ENCODE measurements around the gene ELOA.
A peak's percentile ranks its signal among the peaks of the same experiment; 100 is the strongest.

ELOA gene

DNA sequence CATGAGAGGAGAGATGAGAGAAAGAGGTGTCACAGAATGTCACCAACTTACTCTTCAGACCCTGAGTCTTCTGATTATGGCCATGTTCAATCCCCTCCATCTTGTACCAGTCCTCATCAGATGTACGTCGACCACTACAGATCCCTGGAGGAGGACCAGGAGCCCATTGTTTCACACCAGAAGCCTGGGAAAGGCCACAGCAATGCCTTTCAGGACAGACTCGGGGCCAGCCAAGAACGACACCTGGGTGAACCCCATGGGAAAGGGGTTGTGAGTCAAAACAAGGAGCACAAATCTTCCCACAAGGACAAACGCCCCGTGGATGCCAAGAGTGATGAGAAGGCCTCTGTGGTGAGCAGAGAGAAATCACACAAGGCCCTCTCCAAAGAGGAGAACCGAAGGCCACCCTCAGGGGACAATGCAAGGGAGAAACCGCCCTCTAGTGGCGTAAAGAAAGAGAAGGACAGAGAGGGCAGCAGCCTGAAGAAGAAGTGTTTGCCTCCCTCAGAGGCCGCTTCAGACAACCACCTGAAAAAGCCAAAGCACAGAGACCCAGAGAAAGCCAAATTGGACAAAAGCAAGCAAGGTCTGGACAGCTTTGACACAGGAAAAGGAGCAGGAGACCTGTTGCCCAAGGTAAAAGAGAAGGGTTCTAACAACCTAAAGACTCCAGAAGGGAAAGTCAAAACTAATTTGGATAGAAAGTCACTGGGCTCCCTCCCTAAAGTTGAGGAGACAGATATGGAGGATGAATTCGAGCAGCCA, 8.0 kb downstream of the ELOA start:
- Histone ChIP-seq H3K9me3 (ENCODE audit: control insufficient read depth, insufficient read depth, low read depth, low read length) (no peaks in the 10 kb centered on the region), H3K4me3 (ENCODE audit: low read depth, low read length) (no peak overlapping the region), H3K27ac (ENCODE audit: extremely low read depth, low read depth, low read length) (peak overlapping the region; percentile 39; the same call in 1 of the 2 replicates), H3K36me3 (ENCODE audit: control insufficient read depth in 2 of 2, insufficient read depth in 1 of 2, low read length in 2 of 2) (peaks cover 49 to 98% of the 10 kb centered on the region in 2 experiments), H3K4me1 (ENCODE audit: control insufficient read depth, insufficient read depth, low read length) (no peaks in the 10 kb centered on the region)
- POLR2A ChIA-PET: no interaction called here
- CTCF ChIA-PET: interaction anchor here (0.6 to 1.8 kb wide), 9 partner anchors 10 to 206 kb away, joined by 3 to 6 read pairs (median 3); no protein-coding TSS in a partner anchor
- TF ChIP-seq, protein P1, sequence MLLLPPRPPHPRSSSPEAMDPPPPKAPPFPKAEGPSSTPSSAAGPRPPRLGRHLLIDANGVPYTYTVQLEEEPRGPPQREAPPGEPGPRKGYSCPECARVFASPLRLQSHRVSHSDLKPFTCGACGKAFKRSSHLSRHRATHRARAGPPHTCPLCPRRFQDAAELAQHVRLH (tag by site-specific recombination; IDR thresholded peaks at IDR 0.05): no peak
- TF ChIP-seq ZNF2 (tag by site-specific recombination; IDR thresholded peaks at IDR 0.05): peak; percentile 85
- TF ChIP-seq ZNF311 (tag by site-specific recombination; IDR thresholded peaks at IDR 0.05; ENCODE audit: borderline replicate concordance): no peak
- peak; percentile 11; the same call in 1 of the 2 replicates for TF ChIP-seq GLIS1 (tag by site-specific recombination; IDR thresholded peaks at IDR 0.05)
- TF ChIP-seq SCRT2 (tag by site-specific recombination; IDR thresholded peaks at IDR 0.05): peak; percentile 73
- 0 out of 2 replicates have a peak, but pooled peaks have one; percentile 17 for TF ChIP-seq PRDM1 (tag by site-specific recombination; IDR thresholded peaks at IDR 0.05)
- TF ChIP-seq, protein P2, sequence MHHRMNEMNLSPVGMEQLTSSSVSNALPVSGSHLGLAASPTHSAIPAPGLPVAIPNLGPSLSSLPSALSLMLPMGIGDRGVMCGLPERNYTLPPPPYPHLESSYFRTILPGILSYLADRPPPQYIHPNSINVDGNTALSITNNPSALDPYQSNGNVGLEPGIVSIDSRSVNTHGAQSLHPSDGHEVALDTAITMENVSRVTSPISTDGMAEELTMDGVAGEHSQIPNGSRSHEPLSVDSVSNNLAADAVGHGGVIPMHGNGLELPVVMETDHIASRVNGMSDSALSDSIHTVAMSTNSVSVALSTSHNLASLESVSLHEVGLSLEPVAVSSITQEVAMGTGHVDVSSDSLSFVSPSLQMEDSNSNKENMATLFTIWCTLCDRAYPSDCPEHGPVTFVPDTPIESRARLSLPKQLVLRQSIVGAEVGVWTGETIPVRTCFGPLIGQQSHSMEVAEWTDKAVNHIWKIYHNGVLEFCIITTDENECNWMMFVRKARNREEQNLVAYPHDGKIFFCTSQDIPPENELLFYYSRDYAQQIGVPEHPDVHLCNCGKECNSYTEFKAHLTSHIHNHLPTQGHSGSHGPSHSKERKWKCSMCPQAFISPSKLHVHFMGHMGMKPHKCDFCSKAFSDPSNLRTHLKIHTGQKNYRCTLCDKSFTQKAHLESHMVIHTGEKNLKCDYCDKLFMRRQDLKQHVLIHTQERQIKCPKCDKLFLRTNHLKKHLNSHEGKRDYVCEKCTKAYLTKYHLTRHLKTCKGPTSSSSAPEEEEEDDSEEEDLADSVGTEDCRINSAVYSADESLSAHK (tag by site-specific recombination; IDR thresholded peaks at IDR 0.05): no peak
- no peak for TF ChIP-seq ZBTB8A (tag by site-specific recombination; IDR thresholded peaks at IDR 0.05)
- no peak for TF ChIP-seq ZNF514 (tag by site-specific recombination; IDR thresholded peaks at IDR 0.05)
- TF ChIP-seq ZNF654 (tag by site-specific recombination; IDR thresholded peaks at IDR 0.05; ENCODE audit: low read depth): peak; percentile 90
- TF ChIP-seq ZNF335 (tag by site-specific recombination; conservative IDR thresholded peaks at IDR 0.05): peak; percentile 55; the same call in 1 of the 2 replicates
- TF ChIP-seq, protein P3, sequence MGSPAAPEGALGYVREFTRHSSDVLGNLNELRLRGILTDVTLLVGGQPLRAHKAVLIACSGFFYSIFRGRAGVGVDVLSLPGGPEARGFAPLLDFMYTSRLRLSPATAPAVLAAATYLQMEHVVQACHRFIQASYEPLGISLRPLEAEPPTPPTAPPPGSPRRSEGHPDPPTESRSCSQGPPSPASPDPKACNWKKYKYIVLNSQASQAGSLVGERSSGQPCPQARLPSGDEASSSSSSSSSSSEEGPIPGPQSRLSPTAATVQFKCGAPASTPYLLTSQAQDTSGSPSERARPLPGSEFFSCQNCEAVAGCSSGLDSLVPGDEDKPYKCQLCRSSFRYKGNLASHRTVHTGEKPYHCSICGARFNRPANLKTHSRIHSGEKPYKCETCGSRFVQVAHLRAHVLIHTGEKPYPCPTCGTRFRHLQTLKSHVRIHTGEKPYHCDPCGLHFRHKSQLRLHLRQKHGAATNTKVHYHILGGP (tag by site-specific recombination; IDR thresholded peaks at IDR 0.05): no peak
- no peak for TF ChIP-seq ZNF416 (tag by site-specific recombination; IDR thresholded peaks at IDR 0.05)
- TF ChIP-seq ZNF302 (tag by site-specific recombination; IDR thresholded peaks at IDR 0.05; ENCODE audit: low read depth): no peak
- no peak for TF ChIP-seq REPIN1 (tag by site-specific recombination; IDR thresholded peaks at IDR 0.05; ENCODE audit: low read depth)
- TF ChIP-seq, protein P4, sequence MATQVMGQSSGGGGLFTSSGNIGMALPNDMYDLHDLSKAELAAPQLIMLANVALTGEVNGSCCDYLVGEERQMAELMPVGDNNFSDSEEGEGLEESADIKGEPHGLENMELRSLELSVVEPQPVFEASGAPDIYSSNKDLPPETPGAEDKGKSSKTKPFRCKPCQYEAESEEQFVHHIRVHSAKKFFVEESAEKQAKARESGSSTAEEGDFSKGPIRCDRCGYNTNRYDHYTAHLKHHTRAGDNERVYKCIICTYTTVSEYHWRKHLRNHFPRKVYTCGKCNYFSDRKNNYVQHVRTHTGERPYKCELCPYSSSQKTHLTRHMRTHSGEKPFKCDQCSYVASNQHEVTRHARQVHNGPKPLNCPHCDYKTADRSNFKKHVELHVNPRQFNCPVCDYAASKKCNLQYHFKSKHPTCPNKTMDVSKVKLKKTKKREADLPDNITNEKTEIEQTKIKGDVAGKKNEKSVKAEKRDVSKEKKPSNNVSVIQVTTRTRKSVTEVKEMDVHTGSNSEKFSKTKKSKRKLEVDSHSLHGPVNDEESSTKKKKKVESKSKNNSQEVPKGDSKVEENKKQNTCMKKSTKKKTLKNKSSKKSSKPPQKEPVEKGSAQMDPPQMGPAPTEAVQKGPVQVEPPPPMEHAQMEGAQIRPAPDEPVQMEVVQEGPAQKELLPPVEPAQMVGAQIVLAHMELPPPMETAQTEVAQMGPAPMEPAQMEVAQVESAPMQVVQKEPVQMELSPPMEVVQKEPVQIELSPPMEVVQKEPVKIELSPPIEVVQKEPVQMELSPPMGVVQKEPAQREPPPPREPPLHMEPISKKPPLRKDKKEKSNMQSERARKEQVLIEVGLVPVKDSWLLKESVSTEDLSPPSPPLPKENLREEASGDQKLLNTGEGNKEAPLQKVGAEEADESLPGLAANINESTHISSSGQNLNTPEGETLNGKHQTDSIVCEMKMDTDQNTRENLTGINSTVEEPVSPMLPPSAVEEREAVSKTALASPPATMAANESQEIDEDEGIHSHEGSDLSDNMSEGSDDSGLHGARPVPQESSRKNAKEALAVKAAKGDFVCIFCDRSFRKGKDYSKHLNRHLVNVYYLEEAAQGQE (tag by site-specific recombination; IDR thresholded peaks at IDR 0.05): no peak
- no peak for TF ChIP-seq EGR2 (tag by site-specific recombination; IDR thresholded peaks at IDR 0.05; ENCODE audit: low read depth)
- no peak for TF ChIP-seq ZNF701 (tag by site-specific recombination; IDR thresholded peaks at IDR 0.05)
- TF ChIP-seq FEZF1 (tag by site-specific recombination; IDR thresholded peaks at IDR 0.05): no peak
- TF ChIP-seq, protein P5, sequence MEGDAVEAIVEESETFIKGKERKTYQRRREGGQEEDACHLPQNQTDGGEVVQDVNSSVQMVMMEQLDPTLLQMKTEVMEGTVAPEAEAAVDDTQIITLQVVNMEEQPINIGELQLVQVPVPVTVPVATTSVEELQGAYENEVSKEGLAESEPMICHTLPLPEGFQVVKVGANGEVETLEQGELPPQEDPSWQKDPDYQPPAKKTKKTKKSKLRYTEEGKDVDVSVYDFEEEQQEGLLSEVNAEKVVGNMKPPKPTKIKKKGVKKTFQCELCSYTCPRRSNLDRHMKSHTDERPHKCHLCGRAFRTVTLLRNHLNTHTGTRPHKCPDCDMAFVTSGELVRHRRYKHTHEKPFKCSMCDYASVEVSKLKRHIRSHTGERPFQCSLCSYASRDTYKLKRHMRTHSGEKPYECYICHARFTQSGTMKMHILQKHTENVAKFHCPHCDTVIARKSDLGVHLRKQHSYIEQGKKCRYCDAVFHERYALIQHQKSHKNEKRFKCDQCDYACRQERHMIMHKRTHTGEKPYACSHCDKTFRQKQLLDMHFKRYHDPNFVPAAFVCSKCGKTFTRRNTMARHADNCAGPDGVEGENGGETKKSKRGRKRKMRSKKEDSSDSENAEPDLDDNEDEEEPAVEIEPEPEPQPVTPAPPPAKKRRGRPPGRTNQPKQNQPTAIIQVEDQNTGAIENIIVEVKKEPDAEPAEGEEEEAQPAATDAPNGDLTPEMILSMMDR (tag by site-specific recombination; IDR thresholded peaks at IDR 0.05): peak; percentile 61; the same call in 1 of the 2 replicates
- TF ChIP-seq ZNF501 (tag by site-specific recombination; IDR thresholded peaks at IDR 0.05): no peak
- TF ChIP-seq, protein P6, sequence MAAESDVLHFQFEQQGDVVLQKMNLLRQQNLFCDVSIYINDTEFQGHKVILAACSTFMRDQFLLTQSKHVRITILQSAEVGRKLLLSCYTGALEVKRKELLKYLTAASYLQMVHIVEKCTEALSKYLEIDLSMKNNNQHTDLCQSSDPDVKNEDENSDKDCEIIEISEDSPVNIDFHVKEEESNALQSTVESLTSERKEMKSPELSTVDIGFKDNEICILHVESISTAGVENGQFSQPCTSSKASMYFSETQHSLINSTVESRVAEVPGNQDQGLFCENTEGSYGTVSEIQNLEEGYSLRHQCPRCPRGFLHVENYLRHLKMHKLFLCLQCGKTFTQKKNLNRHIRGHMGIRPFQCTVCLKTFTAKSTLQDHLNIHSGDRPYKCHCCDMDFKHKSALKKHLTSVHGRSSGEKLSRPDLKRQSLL (tag by site-specific recombination; IDR thresholded peaks at IDR 0.05): no peak
- peak; percentile 55; the same call in 1 of the 2 replicates for TF ChIP-seq SCRT1 (tag by site-specific recombination; IDR thresholded peaks at IDR 0.05; ENCODE audit: borderline replicate concordance)
- TF ChIP-seq, protein P7, sequence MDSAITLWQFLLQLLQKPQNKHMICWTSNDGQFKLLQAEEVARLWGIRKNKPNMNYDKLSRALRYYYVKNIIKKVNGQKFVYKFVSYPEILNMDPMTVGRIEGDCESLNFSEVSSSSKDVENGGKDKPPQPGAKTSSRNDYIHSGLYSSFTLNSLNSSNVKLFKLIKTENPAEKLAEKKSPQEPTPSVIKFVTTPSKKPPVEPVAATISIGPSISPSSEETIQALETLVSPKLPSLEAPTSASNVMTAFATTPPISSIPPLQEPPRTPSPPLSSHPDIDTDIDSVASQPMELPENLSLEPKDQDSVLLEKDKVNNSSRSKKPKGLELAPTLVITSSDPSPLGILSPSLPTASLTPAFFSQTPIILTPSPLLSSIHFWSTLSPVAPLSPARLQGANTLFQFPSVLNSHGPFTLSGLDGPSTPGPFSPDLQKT (IDR thresholded peaks at IDR 0.05; ENCODE audit: borderline replicate concordance, low read depth, low read length): no peak
- no peak for TF ChIP-seq ZNF132 (tag by site-specific recombination; IDR thresholded peaks at IDR 0.05; ENCODE audit: borderline replicate concordance)
